ENCODE data around the gene BLACAT1. TPM values are rescaled to one million over a fixed set of nuclear protein-coding genes. Genes with fewer than 3 reads are reported as not detected.
A peak's percentile ranks its signal among the peaks of the same experiment; 100 is the strongest.
"Not testable (repeated sequence)": the region's sequence is repeated elsewhere in the genome, so short reads cannot be mapped to it uniquely, and the experiment has no call there.

BLACAT1 gene
- total RNA-seq, 1 donor from 2014 or later, result 13.9 TPM

DNA sequence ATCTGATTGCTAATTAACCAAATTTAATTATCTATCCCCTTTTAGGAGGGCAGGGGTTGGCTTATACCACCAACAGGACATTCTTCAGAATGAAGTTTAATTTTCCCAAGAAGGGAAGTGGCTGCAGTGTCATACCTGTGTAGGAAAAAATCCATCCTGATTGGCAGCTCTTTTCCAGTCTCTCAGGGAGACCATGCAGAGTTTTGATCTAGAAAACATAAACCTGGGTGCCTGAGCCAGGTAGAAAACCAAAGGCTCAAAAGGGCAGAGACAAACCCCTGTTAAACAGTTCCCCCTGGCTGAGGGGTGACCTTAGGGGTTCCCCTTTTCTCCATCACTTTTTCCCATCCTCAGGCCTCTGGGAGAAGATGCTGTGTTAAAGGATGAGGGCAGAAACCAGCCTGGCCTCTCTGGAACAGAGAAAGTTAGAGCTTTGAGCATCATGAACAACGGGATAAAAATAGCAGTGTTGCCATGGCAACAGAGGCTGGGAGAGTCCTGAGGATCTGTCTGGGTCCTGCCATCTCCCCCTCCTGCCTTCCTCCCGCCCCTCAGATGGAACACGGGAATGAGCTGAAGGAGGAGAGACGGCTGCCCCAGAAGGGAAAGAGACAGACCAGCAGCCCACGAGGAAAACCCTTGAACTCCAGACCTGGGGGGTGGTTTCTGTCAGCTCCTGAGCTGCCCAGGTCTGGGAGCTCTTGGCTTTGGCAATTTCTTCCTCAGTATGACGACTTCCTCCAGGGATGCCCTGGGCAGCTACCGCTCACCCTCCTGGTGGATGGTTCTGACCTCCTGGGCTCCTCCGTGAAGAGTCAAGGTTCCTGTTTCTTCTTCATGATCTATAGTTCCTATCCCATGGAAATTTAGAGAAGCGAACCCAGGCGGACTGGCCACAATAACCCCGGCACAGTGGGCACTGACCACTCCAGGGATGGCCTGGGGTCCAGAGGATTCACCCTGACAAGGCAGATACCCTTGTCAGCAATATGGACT is 20.0 kb downstream of the BLACAT1 start:
- Histone ChIP-seq H3K27ac (no peak overlapping the region), H3F3A (ENCODE audit: low read depth) (peaks cover 32% of the 10 kb centered on the region), H3K36me3 (no peaks in the 10 kb centered on the region), H3K79me2 (ENCODE audit: low read depth) (no peaks in the 10 kb centered on the region), H3K4me2 (no peak overlapping the region), H2AFZ (replicated peaks) (no peak overlapping the region), H4K20me1 (ENCODE audit: low read depth) (peaks cover 61% of the 10 kb centered on the region), H3K4me3 (no peak overlapping the region), H3K27me3 (peaks cover 19% of the 10 kb centered on the region), H3K9me3 (ENCODE audit: low read depth) (no peaks in the 10 kb centered on the region), H3K9ac (no peak overlapping the region), H3K4me1 (peaks cover 47% of the 10 kb centered on the region)
- peak; percentile 76 for DNase-seq (ENCODE audit: low spot score)
- Mint-ChIP-seq H3K27ac (no peak overlapping the region), H3K4me1 (peaks cover 61% of the 10 kb centered on the region), H3K27me3 (ENCODE audit: insufficient read depth, low read depth) (peaks cover 14% of the 10 kb centered on the region), H3K36me3 (peaks cover 30% of the 10 kb centered on the region), H3K9me3 (no peaks in the 10 kb centered on the region), H3K4me3 (no peak overlapping the region)
- no peak for TF ChIP-seq EZH2phosphoT487 (IDR thresholded peaks at IDR 0.05)
- no peak for TF ChIP-seq EZH2 (IDR thresholded peaks at IDR 0.05)
- TF ChIP-seq, protein P1, sequence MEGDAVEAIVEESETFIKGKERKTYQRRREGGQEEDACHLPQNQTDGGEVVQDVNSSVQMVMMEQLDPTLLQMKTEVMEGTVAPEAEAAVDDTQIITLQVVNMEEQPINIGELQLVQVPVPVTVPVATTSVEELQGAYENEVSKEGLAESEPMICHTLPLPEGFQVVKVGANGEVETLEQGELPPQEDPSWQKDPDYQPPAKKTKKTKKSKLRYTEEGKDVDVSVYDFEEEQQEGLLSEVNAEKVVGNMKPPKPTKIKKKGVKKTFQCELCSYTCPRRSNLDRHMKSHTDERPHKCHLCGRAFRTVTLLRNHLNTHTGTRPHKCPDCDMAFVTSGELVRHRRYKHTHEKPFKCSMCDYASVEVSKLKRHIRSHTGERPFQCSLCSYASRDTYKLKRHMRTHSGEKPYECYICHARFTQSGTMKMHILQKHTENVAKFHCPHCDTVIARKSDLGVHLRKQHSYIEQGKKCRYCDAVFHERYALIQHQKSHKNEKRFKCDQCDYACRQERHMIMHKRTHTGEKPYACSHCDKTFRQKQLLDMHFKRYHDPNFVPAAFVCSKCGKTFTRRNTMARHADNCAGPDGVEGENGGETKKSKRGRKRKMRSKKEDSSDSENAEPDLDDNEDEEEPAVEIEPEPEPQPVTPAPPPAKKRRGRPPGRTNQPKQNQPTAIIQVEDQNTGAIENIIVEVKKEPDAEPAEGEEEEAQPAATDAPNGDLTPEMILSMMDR (IDR thresholded peaks at IDR 0.05), result no peak

DNA sequence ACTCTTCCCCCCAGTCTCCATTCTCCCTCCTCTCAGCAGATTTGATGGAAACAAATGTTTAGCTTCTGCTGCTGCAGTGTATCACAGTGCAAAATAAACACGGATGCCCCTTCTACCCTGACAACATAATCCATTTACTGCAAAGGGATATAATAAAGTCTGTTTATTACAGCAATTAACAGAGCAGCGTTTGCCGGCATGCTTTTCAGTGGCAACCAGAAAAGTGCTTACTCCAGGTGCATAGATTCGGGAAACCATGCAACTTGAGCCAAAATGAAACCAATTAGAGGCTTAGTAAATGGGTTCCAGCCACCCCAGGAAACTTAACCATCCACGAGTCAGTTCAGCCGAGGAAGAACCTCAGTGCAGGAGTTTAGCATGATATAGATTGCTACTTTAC is 21.1 kb downstream of the BLACAT1 start:
- Histone ChIP-seq H3K36me3 (no peaks in the 10 kb centered on the region), H3K27me3 (peaks cover 19% of the 10 kb centered on the region), H4K20me1 (ENCODE audit: low read depth) (peaks cover 49% of the 10 kb centered on the region), H3K4me1 (peaks cover 47% of the 10 kb centered on the region), H3K27ac (no peak overlapping the region), H3K9me3 (ENCODE audit: low read depth) (no peaks in the 10 kb centered on the region), H2AFZ (replicated peaks) (no peak overlapping the region), H3F3A (ENCODE audit: low read depth) (peaks cover 28% of the 10 kb centered on the region), H3K4me2 (no peak overlapping the region), H3K79me2 (ENCODE audit: low read depth) (no peaks in the 10 kb centered on the region), H3K9ac (no peak overlapping the region), H3K4me3 (no peak overlapping the region)
- TF ChIP-seq EZH2phosphoT487 (IDR thresholded peaks at IDR 0.05), result no peak
- peaks cover 14% of the 10 kb centered on the region for H3K27me3 Mint-ChIP-seq (ENCODE audit: insufficient read depth, low read depth)
- H3K4me1 Mint-ChIP-seq, result peaks cover 59% of the 10 kb centered on the region
- no peak overlapping the region for H3K4me3 Mint-ChIP-seq
- no peak overlapping the region for H3K27ac Mint-ChIP-seq
- H3K36me3 Mint-ChIP-seq, result peaks cover 27% of the 10 kb centered on the region
- no peak for DNase-seq (ENCODE audit: low spot score)
- no peaks in the 10 kb centered on the region for H3K9me3 Mint-ChIP-seq

DNA sequence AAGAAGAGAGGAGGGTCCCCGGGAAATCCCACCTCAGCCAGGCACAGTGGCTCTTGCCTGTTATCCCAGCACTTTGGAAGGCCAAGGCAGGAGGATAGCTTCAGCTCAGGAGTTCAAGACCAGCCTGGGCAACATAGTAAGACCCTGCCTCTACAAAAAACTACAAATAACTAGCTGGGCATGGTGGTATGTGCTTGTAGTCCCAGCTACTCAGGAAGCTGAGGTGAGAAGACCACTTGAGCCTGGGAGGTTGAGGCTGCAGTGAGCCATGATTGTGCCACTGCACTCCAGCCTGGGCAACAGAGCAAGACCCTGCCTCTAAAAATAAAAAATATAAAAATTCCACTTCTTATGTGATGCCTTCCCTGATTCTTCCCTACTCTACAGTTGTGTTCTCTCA is 23.2 kb downstream of the BLACAT1 start:
- not testable (repeated sequence) for H2AFZ ChIP-seq (replicated peaks); H3K4me3 Mint-ChIP-seq; H3K9ac ChIP-seq; DNase-seq (ENCODE audit: low spot score); H3K4me2 ChIP-seq; H3K9me3 Mint-ChIP-seq; H3K27ac Mint-ChIP-seq; H3K27me3 Mint-ChIP-seq (ENCODE audit: insufficient read depth, low read depth); H3K36me3 ChIP-seq; H3K4me3 ChIP-seq; H3K27ac ChIP-seq; H3K9me3 ChIP-seq (ENCODE audit: low read depth); H3K79me2 ChIP-seq (ENCODE audit: low read depth)
- Histone ChIP-seq H3K27me3 (peaks cover 24% of the 10 kb centered on the region), H3K4me1 (peaks cover 49% of the 10 kb centered on the region), H4K20me1 (ENCODE audit: low read depth) (peaks cover 31% of the 10 kb centered on the region), H3F3A (ENCODE audit: low read depth) (peaks cover 27% of the 10 kb centered on the region)
- H3K4me1 Mint-ChIP-seq, result peaks cover 56% of the 10 kb centered on the region
- H3K36me3 Mint-ChIP-seq, result peaks cover 18% of the 10 kb centered on the region

DNA sequence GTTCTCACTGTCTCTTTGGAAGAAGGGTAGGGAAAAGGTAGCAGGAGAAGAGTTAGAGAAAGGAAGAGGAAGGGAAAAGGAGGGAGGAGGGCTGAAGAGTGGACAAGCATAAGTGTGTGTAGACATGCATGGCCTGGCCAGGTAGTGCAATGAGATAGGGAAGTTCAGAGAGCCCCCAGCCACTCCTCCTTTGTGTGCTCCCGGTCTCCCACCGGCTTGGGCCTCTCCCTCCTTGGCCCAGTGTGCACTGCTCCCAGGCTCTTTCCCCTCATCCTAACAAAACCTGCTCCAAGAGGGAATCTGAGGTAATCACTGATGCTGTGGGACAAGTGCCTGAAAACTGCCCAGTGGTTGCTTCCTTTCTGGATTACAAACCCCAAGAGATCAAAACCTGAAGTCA is 23.7 kb downstream of the BLACAT1 start:
- Histone ChIP-seq H3K9ac (no peak overlapping the region), H3K27ac (no peak overlapping the region), H2AFZ (replicated peaks) (no peak overlapping the region), H4K20me1 (ENCODE audit: low read depth) (peaks cover 25% of the 10 kb centered on the region), H3K4me1 (peaks cover 49% of the 10 kb centered on the region), H3K36me3 (no peaks in the 10 kb centered on the region), H3K27me3 (peaks cover 27% of the 10 kb centered on the region), H3K9me3 (ENCODE audit: low read depth) (no peaks in the 10 kb centered on the region), H3K4me3 (no peak overlapping the region), H3K4me2 (no peak overlapping the region), H3F3A (ENCODE audit: low read depth) (peaks cover 27% of the 10 kb centered on the region), H3K79me2 (ENCODE audit: low read depth) (no peaks in the 10 kb centered on the region)
- TF ChIP-seq EZH2phosphoT487 (IDR thresholded peaks at IDR 0.05) (no peak), EZH2 (IDR thresholded peaks at IDR 0.05) (no peak)
- TF ChIP-seq, protein P1 (IDR thresholded peaks at IDR 0.05), result no peak
- no peak overlapping the region for H3K4me3 Mint-ChIP-seq
- H3K27ac Mint-ChIP-seq, result peak overlapping the region; percentile 38
- peaks cover 51% of the 10 kb centered on the region for H3K4me1 Mint-ChIP-seq
- H3K36me3 Mint-ChIP-seq, result peaks cover 14% of the 10 kb centered on the region
- H3K9me3 Mint-ChIP-seq, result no peaks in the 10 kb centered on the region
- H3K27me3 Mint-ChIP-seq (ENCODE audit: insufficient read depth, low read depth), result peaks cover 7% of the 10 kb centered on the region
- DNase-seq (ENCODE audit: low spot score), result no peak
